K562 (cell line): ENCODE data around the gene CTRB1. TPM values are rescaled to one million over a fixed set of nuclear protein-coding genes. Genes with fewer than 3 reads are reported as not detected.

Source experiments
- CEBPB ChIP-seq: fragments of 450-650 bp; IDR thresholded peaks from 2 replicates; pipeline ENCODE4 v1.6.1; 2016; ENCODE audit warnings: missing genetic modification characterization, missing compliant biosample characterization
- CHD2 ChIP-seq: IDR thresholded peaks from 2 replicates; pipeline ENCODE4 v1.6.1; 2011; ENCODE audit warnings: low read depth, low read length
- KAT2B ChIP-seq: IDR thresholded peaks from one replicate; pipeline ENCODE4 v1.6.1; 2012; ENCODE audit warnings: low read depth, mild to moderate bottlenecking, control low read depth, inconsistent platforms, low read length, moderate library complexity
- KDM2B ChIP-seq: fragments of 250-450 bp; sonication (Bioruptor Pico); IDR thresholded peaks from 2 replicates; pipeline ENCODE4 v1.8.0; 2021; ENCODE audit warnings: mild to moderate bottlenecking, moderate library complexity
- MXI1 ChIP-seq: IDR thresholded peaks from 2 replicates; pipeline ENCODE4 v1.6.1; 2011; ENCODE audit warnings: low read depth, mild to moderate bottlenecking, improper control_type of control experiment, low read length
- MYC ChIP-seq, 2 experiments: fragments of 250-450 bp in 1 of 2; sonication (Bioruptor Pico) in 1 of 2; IDR thresholded peaks; 2 replicates each; pipeline versions ENCODE4 v1.5.1 to v1.6.1; 2012 to 2021; ENCODE audit warnings: low read depth in 2 of 2, borderline replicate concordance in 1 of 2, improper control_type of control experiment in 1 of 2, low read length in 1 of 2, mild to moderate bottlenecking in 1 of 2, moderate library complexity in 1 of 2
- NR2F6 ChIP-seq: fragments of 450-650 bp; formaldehyde crosslinking; IDR thresholded peaks from 2 replicates; pipeline ENCODE4 v1.4.0; 2020; ENCODE audit warnings: mild to moderate bottlenecking
- NRF1 ChIP-seq, 2 experiments: fragments of 450-650 bp; IDR thresholded peaks in 1 of 2; conservative IDR thresholded peaks in 1 of 2; 2 replicates each; pipeline ENCODE4 v1.6.1; 2014; ENCODE audit warnings: mild to moderate bottlenecking in 2 of 2
- PHTF2 ChIP-seq: fragments of 250-450 bp; sonication (Bioruptor Pico); IDR thresholded peaks from 2 replicates; pipeline ENCODE4 v1.5.0; 2021; ENCODE audit warnings: mild to moderate bottlenecking
- PRPF4 ChIP-seq: fragments of 200-400 bp; formaldehyde crosslinking; IDR thresholded peaks from one replicate; pipeline ENCODE4 v1.6.1; 2017; ENCODE audit warnings: low read length, low read depth, mild to moderate bottlenecking; ENCODE audit not compliant: insufficient read depth, poor library complexity, severe bottlenecking
- TAF1 ChIP-seq: IDR thresholded peaks from 2 replicates; pipeline ENCODE4 v1.6.1; 2011; ENCODE audit warnings: mild to moderate bottlenecking, low read length, moderate library complexity; ENCODE audit not compliant: insufficient read depth, control insufficient read depth, severe bottlenecking; ENCODE audit errors: extremely low read depth
- TAL1 ChIP-seq: fragments of 450-650 bp; IDR thresholded peaks from 2 replicates; pipeline ENCODE4 v1.6.1; 2016; ENCODE audit warnings: mild to moderate bottlenecking
- TFAP4 ChIP-seq: sonication (generic); formaldehyde crosslinking; IDR thresholded peaks from 2 replicates; pipeline ENCODE4 v1.8.0; 2022; ENCODE audit warnings: missing genetic modification reagents, mild to moderate bottlenecking, moderate library complexity, borderline replicate concordance
- VEZF1 ChIP-seq: fragments of 200-800 bp; sonication (Bioruptor generic); IDR thresholded peaks from 2 replicates; pipeline ENCODE4 v1.6.1; 2017; ENCODE audit warnings: missing genetic modification characterization, missing compliant biosample characterization
- ZNF239 ChIP-seq: fragments of 250-450 bp; sonication (Bioruptor Pico); IDR thresholded peaks from 2 replicates; pipeline ENCODE4 v1.4.0; 2020; ENCODE audit warnings: mild to moderate bottlenecking
- ZNF274 ChIP-seq: IDR thresholded peaks from 2 replicates; pipeline ENCODE4 v1.6.1; 2011; ENCODE audit warnings: low read depth, mild to moderate bottlenecking, low read length, moderate library complexity, borderline replicate concordance
- ZNF407 ChIP-seq: fragments of 450-650 bp; IDR thresholded peaks from 2 replicates; pipeline ENCODE4 v1.6.1; 2016; ENCODE audit warnings: low read depth
- polyA plus RNA-seq, 8 experiments: library from polyadenylated mRNA; depleted of rRNA in 4 of 8; stranded (reverse) in 5 of 8; unstranded in 3 of 8; fragments of >200 nt; fragmentation: Nextera tagmentation in 2 of 8; fragmentation: Illumina TruSeq in 1 of 8; extraction: Ambion mirVana in 2 of 8; extraction: Trizol in 1 of 8; gene quantifications; 2 replicates each; pipeline versions ENCODE4 v1.2.1 to v1.2.3, GENCODE V29; 2011 to 2014; ENCODE audit warnings: inconsistent platforms in 1 of 8, missing spikeins in 1 of 8
- total RNA-seq, 7 experiments: library from RNA; depleted of rRNA in 6 of 7; stranded (reverse); fragments of >200 nt in 6 of 7; fragmentation: Illumina TruSeq in 2 of 7; extraction: Trizol in 2 of 7; gene quantifications; 2 replicates each; pipeline versions ENCODE4 v1.2.1 to v1.2.3, GENCODE V29; 2011 to 2021; ENCODE audit warnings: low replicate concordance in 1 of 7

The CTRB1 gene
- total and polyA plus RNA-seq, 9 of the 15 experiments (the other 6 are each of a cell fraction or from before 2014, with no cell fraction given), result 2.3 TPM; not detected in 8

GRCh38 chr16:75265911-75266701, 47.3 kb downstream of the CTRB1 start (continued):
- peak; percentile 96 for TF ChIP-seq VEZF1 (CRISPR knock-in tag)
- no peak for TF ChIP-seq NR2F6 (CRISPR knock-in tag)
- peak; percentile 57 for TF ChIP-seq TAF1
- TF ChIP-seq CEBPB (tag), result no peak
- TF ChIP-seq CHD2, result no peak
- TF ChIP-seq ZNF274, result no peak
- no peak for TF ChIP-seq ZNF239 (CRISPR knock-in tag)
- TF ChIP-seq MYC (IDR thresholded peaks at IDR 0.05; ENCODE audit: low read depth, low read length), result peak; percentile 42; the same call in 1 of the 2 replicates
- TF ChIP-seq MYC (CRISPR knock-in tag; IDR thresholded peaks at IDR 0.05; ENCODE audit: borderline replicate concordance, low read depth), result no peak
- TF ChIP-seq TAL1, result no peak
- no peak for TF ChIP-seq MXI1
- TF ChIP-seq KDM2B (CRISPR knock-in tag), result 0 out of 2 replicates have a peak, but pooled peaks have one; percentile 81
- TF ChIP-seq ZNF407, result no peak
- TF ChIP-seq PHTF2, result no peak
- peak; percentile 43 for TF ChIP-seq PRPF4
- TF ChIP-seq TFAP4 (CRISPR knock-in tag), result peak; percentile 49; the same call in 1 of the 2 replicates
- no peak for TF ChIP-seq KAT2B
- peak; percentile 94 to 95 for TF ChIP-seq NRF1 (conservative IDR thresholded peaks at IDR 0.05 in 1 of 2, IDR thresholded peaks at IDR 0.05 in 1 of 2)
